Osteoblast (primary cell): Measurements from ENCODE around the gene MAPK7. TPM values are rescaled to one million over a fixed set of nuclear protein-coding genes. Genes with fewer than 3 reads are reported as not detected.

Experiments used
- DNase-seq: peaks from one replicate; pipeline ENCODE4 v3.0.0; 2011; ENCODE audit warnings: low spot score, mixed read lengths; ENCODE audit not compliant: insufficient read length; ENCODE audit errors: missing footprints
- H2AFZ ChIP-seq: 2 replicates; pipeline ENCODE4 v1.6.0; 2011; ENCODE audit warnings: mild to moderate bottlenecking, low read length
- H3K27ac ChIP-seq: 2 replicates; pipeline ENCODE4 v1.5.1; 2011; ENCODE audit warnings: mild to moderate bottlenecking, low read depth, low read length, moderate library complexity
- H3K27me3 ChIP-seq: 2 replicates; pipeline ENCODE4 v1.6.0; 2012; ENCODE audit warnings: mild to moderate bottlenecking, control low read depth, inconsistent platforms, low read length, moderate library complexity; ENCODE audit not compliant: insufficient read depth
- H3K36me3 ChIP-seq: 2 replicates; pipeline ENCODE4 v1.5.1; 2011; ENCODE audit warnings: mild to moderate bottlenecking, low read length, control low read depth, moderate library complexity; ENCODE audit not compliant: insufficient read depth
- H3K4me1 ChIP-seq: 2 replicates; pipeline ENCODE4 v1.5.1; 2011; ENCODE audit warnings: mild to moderate bottlenecking, low read length, control low read depth, moderate library complexity; ENCODE audit not compliant: insufficient read depth
- H3K4me2 ChIP-seq: 2 replicates; pipeline ENCODE4 v1.6.0; 2011; ENCODE audit warnings: mild to moderate bottlenecking, low read length; ENCODE audit not compliant: insufficient read depth
- H3K4me3 ChIP-seq: fragments of 200-600 bp; sonication (generic); 3 replicates; pipeline ENCODE4 v1.5.1; 2012; ENCODE audit warnings: mild to moderate bottlenecking, low read length, inconsistent platforms; ENCODE audit not compliant: insufficient read depth
- H3K79me2 ChIP-seq: 2 replicates; pipeline ENCODE4 v1.6.0; 2012; ENCODE audit warnings: mild to moderate bottlenecking, low read length, control low read depth, inconsistent platforms; ENCODE audit not compliant: insufficient read depth
- H3K9me3 ChIP-seq: 2 replicates; pipeline ENCODE4 v1.5.1; 2011; ENCODE audit warnings: low read depth, low read length, control low read depth
- H4K20me1 ChIP-seq: 2 replicates; pipeline ENCODE4 v1.6.0; 2012; ENCODE audit warnings: mild to moderate bottlenecking, low read length, control low read depth; ENCODE audit not compliant: insufficient read depth
- CTCF ChIP-seq: IDR thresholded peaks from 2 replicates; pipeline ENCODE4 v1.5.1; 2011; ENCODE audit warnings: mild to moderate bottlenecking, low read depth, low read length, moderate library complexity; ENCODE audit errors: extremely low read depth
- total RNA-seq: library from RNA; depleted of rRNA; stranded (reverse); fragments of >200 nt; gene quantifications from 2 replicates; pipeline ENCODE4 v1.2.3, GENCODE V29; 2012

The MAPK7 gene
- total RNA-seq, 1 donor = 12.7 TPM

GRCh38 chr17:19405114-19405513 lies 26.8 kb downstream of the MAPK7 start:
- TF ChIP-seq CTCF = no peak
- Histone ChIP-seq H3K27ac (no peak overlapping the region), H2AFZ (no peak overlapping the region), H3K4me2 (no peak overlapping the region), H3K27me3 (no peaks in the 10 kb centered on the region), H3K4me1 (peaks cover 9% of the 10 kb centered on the region), H3K36me3 (no peaks in the 10 kb centered on the region), H3K4me3 (no peak overlapping the region), H3K79me2 (no peaks in the 10 kb centered on the region), H3K9me3 (no peaks in the 10 kb centered on the region), H4K20me1 (no peaks in the 10 kb centered on the region)
- DNase-seq = no peak

- Histone ChIP-seq H3K27ac (no peak overlapping the region), H2AFZ (no peak overlapping the region), H3K79me2 (no peaks in the 10 kb centered on the region), H3K4me1 (peaks cover 16% of the 10 kb centered on the region), H3K27me3 (no peaks in the 10 kb centered on the region), H4K20me1 (no peaks in the 10 kb centered on the region), H3K9me3 (no peaks in the 10 kb centered on the region), H3K36me3 (no peaks in the 10 kb centered on the region), H3K4me2 (no peak overlapping the region), H3K4me3 (no peak overlapping the region)
- TF ChIP-seq CTCF = no peak
- peak; percentile 46 for DNase-seq
Measured at GRCh38 chr17:19407601-19408345, 29.5 kb downstream of the MAPK7 start.

GRCh38 chr17:19408346-19408710 lies 30.0 kb downstream of the MAPK7 start:
- Histone ChIP-seq H2AFZ (no peak overlapping the region), H4K20me1 (no peaks in the 10 kb centered on the region), H3K79me2 (no peaks in the 10 kb centered on the region), H3K4me1 (peaks cover 16% of the 10 kb centered on the region), H3K9me3 (no peaks in the 10 kb centered on the region), H3K27me3 (no peaks in the 10 kb centered on the region), H3K4me3 (no peak overlapping the region), H3K27ac (no peak overlapping the region), H3K4me2 (no peak overlapping the region), H3K36me3 (no peaks in the 10 kb centered on the region)
- no peak for DNase-seq
- no peak for TF ChIP-seq CTCF

- H3K27ac ChIP-seq = no peak overlapping the region
- no peaks in the 10 kb centered on the region for H3K27me3 ChIP-seq
- H2AFZ ChIP-seq = peak overlapping the region; percentile 8
- no peaks in the 10 kb centered on the region for H3K79me2 ChIP-seq
- H3K4me2 ChIP-seq = no peak overlapping the region
- H3K4me1 ChIP-seq = peaks cover 16% of the 10 kb centered on the region
- H4K20me1 ChIP-seq = no peaks in the 10 kb centered on the region
- no peak for TF ChIP-seq CTCF
- no peak for DNase-seq
- H3K36me3 ChIP-seq = no peaks in the 10 kb centered on the region
- H3K9me3 ChIP-seq = no peaks in the 10 kb centered on the region
- H3K4me3 ChIP-seq = no peak overlapping the region
Measured at GRCh38 chr17:19409066-19409465, 30.8 kb downstream of the MAPK7 start.
